DND-41 (cell line): Measurements from ENCODE around the gene TMEM258.
A peak's percentile ranks its signal among the peaks of the same experiment; 100 is the strongest.

Experiments used
- ATAC-seq: fragments of 200-7000 bp; cut with Tn5 transposase; 3 replicates; pipeline ENCODE4 v1.9.1; 2021; ENCODE audit warnings: low read depth; ENCODE audit not compliant: insufficient read depth
- DNase-seq: peaks from one replicate; pipeline ENCODE4 v3.0.0-alpha.2; 2020
- H2AFZ ChIP-seq: 2 replicates; pipeline ENCODE4 v1.6.0; 2012; ENCODE audit warnings: low read depth, low read length
- H3K27ac ChIP-seq: 2 replicates; pipeline ENCODE4 v1.5.1; 2012; ENCODE audit warnings: low read length, inconsistent platforms
- H3K27me3 ChIP-seq: fragments of 200-600 bp; sonication (generic); 2 replicates; pipeline ENCODE4 v1.6.0; 2012; ENCODE audit warnings: low read length, mild to moderate bottlenecking, inconsistent platforms; ENCODE audit not compliant: insufficient read depth, poor library complexity
- H3K36me3 ChIP-seq: 2 replicates; pipeline ENCODE4 v1.5.1; 2012; ENCODE audit warnings: low read length, inconsistent platforms; ENCODE audit not compliant: insufficient read depth
- H3K4me1 ChIP-seq: 2 replicates; pipeline ENCODE4 v1.5.1; 2012; ENCODE audit warnings: mild to moderate bottlenecking, low read length; ENCODE audit not compliant: insufficient read depth
- H3K4me2 ChIP-seq: 2 replicates; pipeline ENCODE4 v1.6.0; 2012; ENCODE audit warnings: mild to moderate bottlenecking, moderate library complexity, low read length, inconsistent platforms; ENCODE audit not compliant: insufficient read depth
- H3K4me3 ChIP-seq, 2 experiments: fragments of 200-600 bp in 1 of 2; shearing (Covaris generic) in 1 of 2; 2 replicates each; pipeline ENCODE4 v1.5.1; 2012 to 2016; ENCODE audit warnings: inconsistent platforms in 2 of 2, low read length in 2 of 2, mild to moderate bottlenecking in 2 of 2, low read depth in 1 of 2, moderate library complexity in 1 of 2
- H3K79me2 ChIP-seq: 2 replicates; pipeline ENCODE4 v1.6.0; 2012; ENCODE audit warnings: low read length, inconsistent platforms; ENCODE audit not compliant: insufficient read depth
- H3K9ac ChIP-seq: 2 replicates; pipeline ENCODE4 v1.6.0; 2012; ENCODE audit warnings: low read depth, mild to moderate bottlenecking, inconsistent platforms, low read length, moderate library complexity
- H3K9me3 ChIP-seq: 2 replicates; pipeline ENCODE4 v1.5.1; 2012; ENCODE audit warnings: low read length, moderate library complexity, mild to moderate bottlenecking, inconsistent platforms; ENCODE audit not compliant: insufficient read depth, severe bottlenecking
- H4K20me1 ChIP-seq: 2 replicates; pipeline ENCODE4 v1.6.0; 2012; ENCODE audit warnings: low read length; ENCODE audit not compliant: insufficient read depth
- CTCF ChIP-seq: IDR thresholded peaks from 2 replicates; pipeline ENCODE4 v1.5.1; 2012; ENCODE audit warnings: borderline replicate concordance, low read length, moderate library complexity, mild to moderate bottlenecking; ENCODE audit not compliant: poor library complexity, severe bottlenecking; ENCODE audit errors: extremely low read depth
- EZH2 ChIP-seq: IDR thresholded peaks from 3 replicates; pipeline ENCODE4 v1.6.1; 2012; ENCODE audit warnings: borderline replicate concordance, low read depth, mild to moderate bottlenecking, moderate library complexity, low read length, inconsistent platforms; ENCODE audit not compliant: severe bottlenecking

Gene TMEM258

GRCh38 chr11:61812736-61813411, 20.5 kb upstream of the TMEM258 start:
- Histone ChIP-seq H3K4me3 (no peak overlapping the region), H3K9me3 (no peaks in the 10 kb centered on the region), H3K36me3 (peaks cover 79% of the 10 kb centered on the region), H3K4me1 (peaks cover 25% of the 10 kb centered on the region), H3K4me2 (no peak overlapping the region), H3K9ac (no peak overlapping the region), H2AFZ (no peak overlapping the region), H4K20me1 (peaks cover 36% of the 10 kb centered on the region), H3K27ac (peak overlapping the region; percentile 18; the same call in 1 of the 2 replicates), H3K79me2 (peaks cover 85% of the 10 kb centered on the region), H3K27me3 (no peaks in the 10 kb centered on the region)
- TF ChIP-seq CTCF = no peak
- no peak for TF ChIP-seq EZH2
- no peak for ATAC-seq
- no peak for DNase-seq

GRCh38 chr11:61811831-61812230, 19.4 kb upstream of the TMEM258 start:
- TF ChIP-seq EZH2 = no peak
- H3K79me2 ChIP-seq = peaks cover 85% of the 10 kb centered on the region
- H3K36me3 ChIP-seq = peaks cover 89% of the 10 kb centered on the region

GRCh38 chr11:61810671-61811175, 18.3 kb upstream of the TMEM258 start:
- ATAC-seq (no peak), DNase-seq (no peak)
- H3K9me3 ChIP-seq = no peaks in the 10 kb centered on the region
- no peak overlapping the region for H3K9ac ChIP-seq
- H4K20me1 ChIP-seq = peaks cover 42% of the 10 kb centered on the region
- H3K27ac ChIP-seq = no peak overlapping the region
- H3K4me2 ChIP-seq = no peak overlapping the region
- no peak overlapping the region for H3K4me3 ChIP-seq
- no peaks in the 10 kb centered on the region for H3K27me3 ChIP-seq
- H3K36me3 ChIP-seq = peaks cover 93% of the 10 kb centered on the region
- peaks cover 82% of the 10 kb centered on the region for H3K79me2 ChIP-seq
- no peak overlapping the region for H2AFZ ChIP-seq
- TF ChIP-seq EZH2 (no peak), CTCF (no peak)
- peaks cover 17% of the 10 kb centered on the region for H3K4me1 ChIP-seq

More at GRCh38 chr11:61811831-61812230, 19.4 kb upstream of the TMEM258 start:
- Histone ChIP-seq H3K27me3 (no peaks in the 10 kb centered on the region), H2AFZ (no peak overlapping the region), H3K4me1 (peaks cover 17% of the 10 kb centered on the region), H4K20me1 (peaks cover 36% of the 10 kb centered on the region), H3K4me2 (no peak overlapping the region), H3K9ac (no peak overlapping the region), H3K27ac (no peak overlapping the region), H3K9me3 (no peaks in the 10 kb centered on the region), H3K4me3 (no peak overlapping the region)
- no peak for DNase-seq
- ATAC-seq = no peak

- no peak for ATAC-seq
- no peak for TF ChIP-seq CTCF
- TF ChIP-seq EZH2 = no peak
- no peaks in the 10 kb centered on the region for H3K27me3 ChIP-seq
- no peak overlapping the region for H3K9ac ChIP-seq
- no peak overlapping the region for H2AFZ ChIP-seq
- no peak overlapping the region for H3K4me2 ChIP-seq
- no peak overlapping the region for H3K27ac ChIP-seq
- H3K4me3 ChIP-seq = no peak overlapping the region
- peaks cover 39% of the 10 kb centered on the region for H4K20me1 ChIP-seq
- H3K79me2 ChIP-seq = peaks cover 83% of the 10 kb centered on the region
- H3K36me3 ChIP-seq = peaks cover 97% of the 10 kb centered on the region
- H3K4me1 ChIP-seq = no peaks in the 10 kb centered on the region
- DNase-seq = no peak
- no peaks in the 10 kb centered on the region for H3K9me3 ChIP-seq
Measured at GRCh38 chr11:61806785-61807184, 14.4 kb upstream of the TMEM258 start.
